ENCODE results near the gene DLAT.

Gene DLAT

GRCh38 chr11:112073941-112074811 lies 49.0 kb downstream of the DLAT start, which contains the start of the genes NKAPD1 and PIH1D2:
TSS of gene NKAPD1 (plus strand) at chr11:112074299. CDS start at chr11:112075575, 1,276 bp downstream.
TSS of gene PIH1D2 (minus strand) at chr11:112074017. CDS start at chr11:112073174, 843 bp downstream.
- peaks cover 15% of the 10 kb centered on the region; the same call in 1 of the 2 replicates for H3K36me3 ChIP-seq (ENCODE audit: low read length)
- H3K9me2 ChIP-seq (replicated peaks; ENCODE audit: insufficient read depth, low read length), result no peaks in the 10 kb centered on the region
- H3K27ac ChIP-seq (ENCODE audit: low read depth, low read length), result peak within 1 kb of the TSS; percentile 62
- H4K20me1 ChIP-seq (ENCODE audit: low read depth, low read length), result no peaks in the 10 kb centered on the region
- H3K4me3 ChIP-seq (ENCODE audit: insufficient read depth, low read length, poor library complexity, severe bottlenecking), result peak within 1 kb of the TSS; percentile 63
- no peaks in the 10 kb centered on the region; the same call in 1 of the 2 replicates for H3F3A ChIP-seq (ENCODE audit: insufficient read depth)
- H3K79me2 ChIP-seq (ENCODE audit: insufficient read depth, low read length), result peaks cover 18% of the 10 kb centered on the region
- H3K9ac ChIP-seq (ENCODE audit: low read length), result peak within 1 kb of the TSS; percentile 79
- no peaks in the 10 kb centered on the region for H3K27me3 ChIP-seq (ENCODE audit: low read length)
- no peak for TF ChIP-seq EZH2phosphoT487 (conservative IDR thresholded peaks at IDR 0.05; ENCODE audit: low read length)
- TF ChIP-seq, protein P1, sequence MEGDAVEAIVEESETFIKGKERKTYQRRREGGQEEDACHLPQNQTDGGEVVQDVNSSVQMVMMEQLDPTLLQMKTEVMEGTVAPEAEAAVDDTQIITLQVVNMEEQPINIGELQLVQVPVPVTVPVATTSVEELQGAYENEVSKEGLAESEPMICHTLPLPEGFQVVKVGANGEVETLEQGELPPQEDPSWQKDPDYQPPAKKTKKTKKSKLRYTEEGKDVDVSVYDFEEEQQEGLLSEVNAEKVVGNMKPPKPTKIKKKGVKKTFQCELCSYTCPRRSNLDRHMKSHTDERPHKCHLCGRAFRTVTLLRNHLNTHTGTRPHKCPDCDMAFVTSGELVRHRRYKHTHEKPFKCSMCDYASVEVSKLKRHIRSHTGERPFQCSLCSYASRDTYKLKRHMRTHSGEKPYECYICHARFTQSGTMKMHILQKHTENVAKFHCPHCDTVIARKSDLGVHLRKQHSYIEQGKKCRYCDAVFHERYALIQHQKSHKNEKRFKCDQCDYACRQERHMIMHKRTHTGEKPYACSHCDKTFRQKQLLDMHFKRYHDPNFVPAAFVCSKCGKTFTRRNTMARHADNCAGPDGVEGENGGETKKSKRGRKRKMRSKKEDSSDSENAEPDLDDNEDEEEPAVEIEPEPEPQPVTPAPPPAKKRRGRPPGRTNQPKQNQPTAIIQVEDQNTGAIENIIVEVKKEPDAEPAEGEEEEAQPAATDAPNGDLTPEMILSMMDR (IDR thresholded peaks at IDR 0.05; ENCODE audit: insufficient read depth, low read length, poor library complexity, severe bottlenecking), result no peak
- no peaks in the 10 kb centered on the region for H3K9me3 ChIP-seq (ENCODE audit: insufficient read depth, low read length)
- peak within 1 kb of the TSS; percentile 63 for H3K4me2 ChIP-seq (ENCODE audit: low read depth, low read length, poor library complexity, severe bottlenecking)
- H2AFZ ChIP-seq (ENCODE audit: low read depth, low read length, severe bottlenecking), result peak within 1 kb of the TSS; percentile 91

DNA sequence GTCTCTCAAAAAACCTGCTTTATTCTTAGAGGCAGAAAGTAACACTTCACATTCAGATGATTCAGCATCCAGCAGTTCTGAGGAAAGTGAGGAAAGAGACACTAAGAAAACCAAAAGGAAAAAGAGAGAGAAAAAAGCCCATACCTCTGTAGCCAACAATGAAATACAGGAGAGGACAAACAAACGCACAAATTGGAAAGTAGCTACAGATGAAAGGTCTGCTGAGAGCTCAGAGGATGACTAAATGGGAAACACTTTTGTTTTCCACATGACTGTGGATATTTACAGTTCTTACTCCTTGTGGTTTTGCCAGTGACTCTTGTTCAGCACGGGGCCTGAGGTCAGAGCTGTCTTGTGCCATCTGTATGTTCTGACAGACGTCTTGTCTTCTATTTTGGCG lies 57.5 kb downstream of the DLAT start:
- no peak overlapping the region for H3K27ac ChIP-seq (ENCODE audit: low read depth, low read length)
- no peak overlapping the region for H3K4me3 ChIP-seq (ENCODE audit: insufficient read depth, low read length, poor library complexity, severe bottlenecking)
- no peaks in the 10 kb centered on the region for H3K9me2 ChIP-seq (replicated peaks; ENCODE audit: insufficient read depth, low read length)
- H3K4me2 ChIP-seq (ENCODE audit: low read depth, low read length, poor library complexity, severe bottlenecking), result no peak overlapping the region
- peaks cover 36% of the 10 kb centered on the region for H3K79me2 ChIP-seq (ENCODE audit: insufficient read depth, low read length)
- peaks cover 24% of the 10 kb centered on the region for H3K36me3 ChIP-seq (ENCODE audit: low read length)
- TF ChIP-seq EZH2phosphoT487 (conservative IDR thresholded peaks at IDR 0.05; ENCODE audit: low read length), result no peak
- TF ChIP-seq, protein P1 (IDR thresholded peaks at IDR 0.05; ENCODE audit: insufficient read depth, low read length, poor library complexity, severe bottlenecking), result no peak
- no peaks in the 10 kb centered on the region for H4K20me1 ChIP-seq (ENCODE audit: low read depth, low read length)
- H3K9ac ChIP-seq (ENCODE audit: low read length), result no peak overlapping the region
- H2AFZ ChIP-seq (ENCODE audit: low read depth, low read length, severe bottlenecking), result no peak overlapping the region
- peaks cover 40% of the 10 kb centered on the region for H3F3A ChIP-seq (ENCODE audit: insufficient read depth)
- no peaks in the 10 kb centered on the region for H3K27me3 ChIP-seq (ENCODE audit: low read length)
- no peaks in the 10 kb centered on the region for H3K9me3 ChIP-seq (ENCODE audit: insufficient read depth, low read length)

DNA sequence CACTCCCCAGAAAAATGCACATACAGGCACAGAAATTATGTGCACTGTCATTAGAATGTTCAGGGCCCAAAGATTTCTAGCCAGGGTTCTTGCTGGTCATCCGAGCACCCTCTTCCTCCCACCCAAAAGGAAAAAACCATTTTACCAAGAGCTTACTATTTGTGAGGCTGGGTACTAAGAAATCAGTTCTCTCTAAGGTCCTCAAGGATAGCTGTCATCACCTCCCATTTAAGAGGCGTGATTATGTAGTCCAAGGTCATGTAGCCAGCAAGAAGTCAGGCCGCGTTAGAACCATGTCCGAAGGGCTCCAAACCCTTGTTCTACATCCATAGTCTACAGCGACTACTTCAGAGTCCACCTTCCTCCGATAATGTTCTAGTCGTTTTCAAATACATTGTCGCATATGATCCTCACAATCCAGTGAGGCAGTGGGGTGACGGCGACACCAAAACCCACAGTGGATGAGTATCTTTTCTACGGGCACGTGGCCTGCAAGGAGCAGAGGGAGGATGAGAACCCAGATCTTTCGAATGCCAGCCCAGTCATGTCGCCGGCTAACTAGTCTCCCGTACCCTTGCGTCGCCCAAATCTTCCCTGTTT lies 60.7 kb downstream of the DLAT start:
- Histone ChIP-seq H3K4me2 (ENCODE audit: low read depth, low read length, poor library complexity, severe bottlenecking) (peak overlapping the region; percentile 80), H3K27me3 (ENCODE audit: low read length) (no peaks in the 10 kb centered on the region), H4K20me1 (ENCODE audit: low read depth, low read length) (no peaks in the 10 kb centered on the region), H3K9me2 (replicated peaks; ENCODE audit: insufficient read depth, low read length) (no peaks in the 10 kb centered on the region), H3K4me3 (ENCODE audit: insufficient read depth, low read length, poor library complexity, severe bottlenecking) (peak overlapping the region; percentile 88), H3F3A (ENCODE audit: insufficient read depth) (peaks cover 40% of the 10 kb centered on the region), H2AFZ (ENCODE audit: low read depth, low read length, severe bottlenecking) (peak overlapping the region; percentile 62), H3K36me3 (ENCODE audit: low read length) (peaks cover 14% of the 10 kb centered on the region; the same call in 1 of the 2 replicates), H3K9me3 (ENCODE audit: insufficient read depth, low read length) (no peaks in the 10 kb centered on the region), H3K79me2 (ENCODE audit: insufficient read depth, low read length) (peaks cover 55% of the 10 kb centered on the region), H3K27ac (ENCODE audit: low read depth, low read length) (peak overlapping the region; percentile 34), H3K9ac (ENCODE audit: low read length) (peak overlapping the region; percentile 90)
- TF ChIP-seq, protein P1 (IDR thresholded peaks at IDR 0.05; ENCODE audit: insufficient read depth, low read length, poor library complexity, severe bottlenecking), result no peak
- TF ChIP-seq EZH2phosphoT487 (conservative IDR thresholded peaks at IDR 0.05; ENCODE audit: low read length), result no peak
